AG09309 (cell line): ENCODE measurements around the gene GPR137B.

Experiments
- DNase-seq: peaks from one replicate; pipeline ENCODE4 v3.0.0-alpha.2; 2010; ENCODE audit warnings: low read depth
- H3K4me3 ChIP-seq: 2 replicates; pipeline ENCODE4 v1.5.1; 2011; ENCODE audit warnings: mild to moderate bottlenecking, low read depth, low read length, moderate library complexity; ENCODE audit not compliant: control insufficient read depth
- CTCF ChIP-seq: IDR thresholded peaks from 2 replicates; pipeline ENCODE4 v1.5.1; 2011; ENCODE audit warnings: mild to moderate bottlenecking, low read depth, low read length, inconsistent platforms; ENCODE audit not compliant: insufficient read depth, control insufficient read depth; ENCODE audit errors: missing control alignments

The GPR137B gene

DNA sequence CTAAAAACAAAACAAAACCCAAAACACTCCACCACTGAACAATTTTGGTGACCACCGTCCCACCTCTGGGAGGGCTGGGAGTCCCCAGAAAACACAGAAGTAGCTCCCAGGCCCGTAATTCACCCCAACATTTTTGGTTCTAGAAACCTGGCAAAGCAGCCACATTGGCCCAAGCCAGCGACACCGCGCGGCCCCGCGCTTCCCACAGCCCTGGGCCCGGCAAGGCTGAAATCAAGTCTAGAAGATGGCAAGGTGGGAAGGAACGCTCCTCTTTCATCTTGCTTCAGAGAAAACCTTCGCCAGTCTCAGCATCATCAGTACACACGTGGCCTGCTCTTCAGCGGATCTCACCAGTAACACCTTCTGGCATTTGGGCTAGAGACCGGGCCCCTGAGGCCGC is 41.5 kb upstream of the GPR137B start:
- DNase-seq: no peak
- no peak overlapping the region for H3K4me3 ChIP-seq
- no peak for TF ChIP-seq CTCF

DNA sequence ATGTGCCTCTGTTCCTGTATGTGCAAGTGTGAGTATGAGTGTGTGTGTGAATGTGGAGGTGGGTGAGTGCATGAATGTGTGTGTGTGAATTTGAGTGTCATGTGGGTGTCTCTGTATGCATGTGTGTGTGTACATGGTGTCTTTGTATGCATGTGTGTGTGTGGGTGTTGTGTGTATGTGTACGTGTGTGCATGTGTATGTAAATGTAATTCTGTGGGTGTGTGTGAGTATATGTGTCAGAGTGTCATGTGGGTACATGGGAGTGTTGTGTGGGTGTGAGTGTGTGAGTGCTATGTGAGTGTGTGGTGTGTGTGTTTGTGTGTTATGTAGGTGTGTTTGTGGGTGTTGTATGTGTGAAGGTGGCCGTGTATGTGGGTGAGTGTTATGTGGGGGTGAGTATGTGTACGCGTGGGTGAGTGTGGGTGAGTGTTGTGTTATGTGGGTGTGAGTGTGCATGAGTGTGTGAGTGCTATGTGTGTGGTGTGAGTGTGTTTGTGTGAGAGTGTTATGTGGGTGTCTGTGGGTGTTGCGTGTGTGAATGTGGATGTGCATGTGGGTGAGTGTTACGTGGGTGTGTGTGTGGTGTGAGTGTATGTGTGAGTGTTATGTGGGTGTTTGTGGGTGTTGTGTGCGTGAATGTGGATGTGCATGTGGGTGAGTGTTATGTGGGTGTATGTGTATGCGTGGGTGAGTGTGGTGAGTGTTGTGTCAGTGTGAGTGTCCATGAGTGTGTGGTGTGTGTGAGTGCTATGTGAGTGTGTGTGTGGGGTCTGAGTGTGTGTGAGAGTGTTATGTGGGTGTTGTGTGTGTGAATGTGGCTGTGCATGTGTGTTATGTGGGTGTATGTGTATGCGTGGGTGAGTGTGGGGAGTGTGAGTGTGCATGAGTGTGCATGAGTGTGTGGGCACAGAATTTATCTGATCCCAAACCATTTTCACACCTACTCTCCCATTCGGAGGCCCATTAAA is 40.8 kb upstream of the GPR137B start:
- no peak for TF ChIP-seq CTCF
- DNase-seq: no peak
- H3K4me3 ChIP-seq: no peak overlapping the region

- no peak for TF ChIP-seq CTCF
- no peak overlapping the region for H3K4me3 ChIP-seq
- DNase-seq: no peak
Observed at GRCh38 chr1:236102611-236103010, 39.7 kb upstream of the GPR137B start.

GRCh38 chr1:236103059-236103458 is 39.3 kb upstream of the GPR137B start:
- DNase-seq: no peak
- no peak for TF ChIP-seq CTCF
- no peak overlapping the region for H3K4me3 ChIP-seq

GRCh38 chr1:236103646-236104218 is 38.6 kb upstream of the GPR137B start:
- H3K4me3 ChIP-seq: no peak overlapping the region
- peak; percentile 73 for TF ChIP-seq CTCF
- DNase-seq: no peak

- DNase-seq: no peak
- no peak overlapping the region for H3K4me3 ChIP-seq
- no peak for TF ChIP-seq CTCF
Observed at GRCh38 chr1:236107121-236107907, 35.0 kb upstream of the GPR137B start.
